Stimulated activated CD8-positive, alpha-beta memory T cell treated with anti-CD3 and anti-CD28 coated beads, Interleukin-15, amount 100 ng/mL, for 24 hours (primary cell): ENCODE data around the gene CDH4.
"Not testable (repeated sequence)": the region's sequence is repeated elsewhere in the genome, so short reads cannot be mapped to it uniquely, and the experiment has no call there.

Source experiments
- DNase-seq: peaks from one replicate; pipeline ENCODE4 v3.0.0-alpha.2; 2020; ENCODE audit warnings: low read depth

Gene CDH4

GRCh38 chr20:61963885-61964674 is 712.0 kb downstream of the CDH4 start:
- DNase-seq: no peak

GRCh38 chr20:61964675-61965605 is 712.9 kb downstream of the CDH4 start:
- no peak for DNase-seq

- no peak for DNase-seq
Observed at GRCh38 chr20:61965606-61966491, 713.8 kb downstream of the CDH4 start.

- no peak for DNase-seq
Observed at GRCh38 chr20:61966492-61967244, 714.6 kb downstream of the CDH4 start.

- DNase-seq: no peak
Observed at GRCh38 chr20:61967300-61967699, 715.2 kb downstream of the CDH4 start.

- DNase-seq: no peak
Observed at GRCh38 chr20:61968036-61968810, 716.2 kb downstream of the CDH4 start.

- DNase-seq: no peak
Observed at GRCh38 chr20:61968932-61969331, 716.9 kb downstream of the CDH4 start.

GRCh38 chr20:61969806-61970205 is 717.7 kb downstream of the CDH4 start:
- no peak for DNase-seq

- no peak for DNase-seq
Observed at GRCh38 chr20:61970357-61970756, 718.3 kb downstream of the CDH4 start.

GRCh38 chr20:61971595-61971994 is 719.5 kb downstream of the CDH4 start:
- not testable (repeated sequence) for DNase-seq

- DNase-seq: no peak
Observed at GRCh38 chr20:61972636-61973508, 720.8 kb downstream of the CDH4 start.

GRCh38 chr20:61973515-61974356 is 721.7 kb downstream of the CDH4 start:
- no peak for DNase-seq

GRCh38 chr20:61974357-61974665 is 722.2 kb downstream of the CDH4 start:
- no peak for DNase-seq

GRCh38 chr20:61975407-61976129 is 723.5 kb downstream of the CDH4 start:
- DNase-seq: no peak

GRCh38 chr20:61976263-61976643 is 724.2 kb downstream of the CDH4 start:
- no peak for DNase-seq

GRCh38 chr20:61976644-61977418 is 724.8 kb downstream of the CDH4 start:
- no peak for DNase-seq

GRCh38 chr20:61977419-61977786 is 725.3 kb downstream of the CDH4 start:
- no peak for DNase-seq
